Measurements from ENCODE around the gene RASAL3.

- TF ChIP-seq, protein P1, sequence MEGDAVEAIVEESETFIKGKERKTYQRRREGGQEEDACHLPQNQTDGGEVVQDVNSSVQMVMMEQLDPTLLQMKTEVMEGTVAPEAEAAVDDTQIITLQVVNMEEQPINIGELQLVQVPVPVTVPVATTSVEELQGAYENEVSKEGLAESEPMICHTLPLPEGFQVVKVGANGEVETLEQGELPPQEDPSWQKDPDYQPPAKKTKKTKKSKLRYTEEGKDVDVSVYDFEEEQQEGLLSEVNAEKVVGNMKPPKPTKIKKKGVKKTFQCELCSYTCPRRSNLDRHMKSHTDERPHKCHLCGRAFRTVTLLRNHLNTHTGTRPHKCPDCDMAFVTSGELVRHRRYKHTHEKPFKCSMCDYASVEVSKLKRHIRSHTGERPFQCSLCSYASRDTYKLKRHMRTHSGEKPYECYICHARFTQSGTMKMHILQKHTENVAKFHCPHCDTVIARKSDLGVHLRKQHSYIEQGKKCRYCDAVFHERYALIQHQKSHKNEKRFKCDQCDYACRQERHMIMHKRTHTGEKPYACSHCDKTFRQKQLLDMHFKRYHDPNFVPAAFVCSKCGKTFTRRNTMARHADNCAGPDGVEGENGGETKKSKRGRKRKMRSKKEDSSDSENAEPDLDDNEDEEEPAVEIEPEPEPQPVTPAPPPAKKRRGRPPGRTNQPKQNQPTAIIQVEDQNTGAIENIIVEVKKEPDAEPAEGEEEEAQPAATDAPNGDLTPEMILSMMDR (IDR thresholded peaks at IDR 0.05) = no peak
- no peak for TF ChIP-seq POLR2A (IDR thresholded peaks at IDR 0.05)
Observed at GRCh38 chr19:15424121-15424520, 40.2 kb downstream of the RASAL3 start.
